ENCODE data around the gene CACNA1I.

Gene CACNA1I

DNA sequence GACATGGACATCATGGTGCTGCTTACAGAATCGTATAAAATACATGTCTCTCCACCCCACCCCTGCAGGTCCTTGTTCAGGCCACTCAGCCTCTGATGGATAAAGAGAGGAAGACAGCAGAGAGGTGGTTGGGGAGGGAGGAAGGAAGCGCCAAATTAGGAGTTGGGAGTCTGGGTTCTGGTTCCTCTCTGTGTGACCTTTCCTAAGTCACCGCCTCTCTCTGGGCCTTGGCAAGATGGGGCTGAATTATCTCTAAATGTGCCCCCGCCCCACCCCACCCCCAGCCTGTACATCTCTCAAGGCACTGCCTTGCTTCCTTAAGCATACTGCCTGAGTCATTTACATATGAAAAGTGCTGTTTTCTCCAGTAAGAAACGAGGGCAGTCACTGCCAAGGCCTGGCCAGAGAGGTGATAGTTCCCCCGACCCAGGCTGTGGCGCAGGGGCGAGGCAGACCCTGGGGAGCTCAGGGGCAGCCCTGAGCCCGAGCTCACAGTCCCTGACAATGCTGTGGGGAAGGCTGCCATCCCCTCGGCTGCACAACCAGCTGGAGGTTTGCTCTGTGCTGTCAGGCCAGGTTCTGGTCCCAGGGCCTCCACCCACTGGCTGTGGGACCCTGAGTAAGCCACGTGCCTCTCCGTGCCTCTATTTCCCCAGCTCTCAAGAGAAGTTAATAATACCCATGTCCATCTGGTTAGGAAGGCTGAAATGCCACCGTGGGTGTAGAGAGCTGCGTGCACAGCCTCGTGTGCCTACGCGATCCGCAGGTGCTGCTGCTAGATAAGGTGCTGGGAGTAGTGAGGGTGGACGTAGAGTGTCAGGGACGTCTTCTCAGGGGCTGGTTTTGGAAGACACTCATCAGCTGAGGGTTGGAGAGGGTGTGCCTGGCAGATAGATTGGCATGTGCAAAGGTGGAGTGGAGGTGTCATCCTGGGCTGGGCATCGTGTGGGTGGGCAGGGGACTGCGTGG, 55.3 kb downstream of the CACNA1I start:
- H3K27me3 ChIP-seq (ENCODE audit: insufficient read depth, low read length), result peaks cover 7% of the 10 kb centered on the region; the same call in 1 of the 2 replicates
- no peak overlapping the region for H3K27ac ChIP-seq (ENCODE audit: low read depth, low read length)
- H3K4me3 ChIP-seq (ENCODE audit: low read depth, low read length), result no peak overlapping the region
- no peak overlapping the region for H2AFZ ChIP-seq (ENCODE audit: low read length, unreplicated experiment)
- H3K36me3 ChIP-seq (ENCODE audit: insufficient read depth, low read length), result no peaks in the 10 kb centered on the region
- H3K4me1 ChIP-seq (ENCODE audit: control insufficient read depth, insufficient read depth, low read length, unreplicated experiment), result no peaks in the 10 kb centered on the region
- H3K79me2 ChIP-seq (ENCODE audit: control insufficient read depth, insufficient read depth, low read length, unreplicated experiment), result no peaks in the 10 kb centered on the region

DNA sequence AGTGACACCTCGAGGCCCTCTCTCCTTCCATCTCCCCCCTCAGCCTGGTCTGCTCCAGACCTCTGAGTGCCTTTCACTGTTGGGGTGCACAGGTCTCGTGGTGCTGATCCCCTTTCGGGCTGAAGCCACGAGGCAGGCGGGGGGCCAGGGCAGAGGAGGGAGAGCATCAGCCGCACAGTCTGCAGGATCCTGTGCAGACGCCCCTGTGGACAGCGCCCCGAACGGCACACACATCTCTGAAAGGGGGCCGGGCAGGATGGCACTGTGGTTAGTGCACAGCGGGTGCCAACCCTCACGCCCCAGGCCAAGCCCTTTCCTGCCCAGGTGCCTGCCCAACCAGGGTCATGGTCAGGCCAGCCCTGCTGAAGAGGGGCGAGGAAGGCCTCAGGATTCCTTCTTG, 56.7 kb downstream of the CACNA1I start:
- peaks cover 7% of the 10 kb centered on the region; the same call in 1 of the 2 replicates for H3K27me3 ChIP-seq (ENCODE audit: insufficient read depth, low read length)
- no peaks in the 10 kb centered on the region for H3K4me1 ChIP-seq (ENCODE audit: control insufficient read depth, insufficient read depth, low read length, unreplicated experiment)
- no peak overlapping the region for H3K4me3 ChIP-seq (ENCODE audit: low read depth, low read length)
- no peak overlapping the region for H2AFZ ChIP-seq (ENCODE audit: low read length, unreplicated experiment)
- H3K79me2 ChIP-seq (ENCODE audit: control insufficient read depth, insufficient read depth, low read length, unreplicated experiment), result no peaks in the 10 kb centered on the region
- no peak overlapping the region for H3K27ac ChIP-seq (ENCODE audit: low read depth, low read length)
- no peaks in the 10 kb centered on the region for H3K36me3 ChIP-seq (ENCODE audit: insufficient read depth, low read length)

DNA sequence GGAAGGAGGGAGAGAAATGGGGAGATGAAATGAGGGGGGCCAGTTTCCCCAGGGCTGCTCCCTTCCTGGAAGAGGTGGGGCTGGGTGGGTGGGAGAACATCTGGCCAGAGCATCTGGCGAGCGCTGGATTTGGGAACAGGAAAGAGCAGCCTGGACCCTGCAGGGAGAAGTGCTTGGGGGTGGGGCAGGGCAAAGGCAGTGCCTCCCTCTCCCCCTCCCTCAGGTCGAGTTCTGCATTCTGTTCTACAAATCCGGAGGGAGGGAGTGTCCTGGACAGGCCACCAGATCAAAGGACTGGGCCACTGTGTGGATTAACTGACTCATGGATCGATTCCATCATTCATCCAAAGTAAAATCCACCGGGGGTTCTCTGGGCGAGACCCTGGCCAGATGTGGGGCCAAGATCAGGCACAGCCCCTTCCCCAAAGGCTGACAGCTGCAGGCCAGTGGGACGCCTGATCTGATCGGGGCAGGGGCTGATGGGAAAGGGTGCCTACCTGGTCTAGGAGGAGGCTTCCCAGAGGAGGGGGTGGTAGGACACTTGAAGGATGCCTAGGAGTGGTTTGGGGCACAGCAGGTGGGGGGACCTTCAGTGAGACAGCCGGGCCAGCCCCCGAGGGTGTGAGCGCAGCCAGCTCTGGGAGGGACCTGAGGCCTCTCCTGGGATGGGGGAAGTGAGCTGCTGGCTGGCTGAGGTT, 57.5 kb downstream of the CACNA1I start:
- H3K79me2 ChIP-seq (ENCODE audit: control insufficient read depth, insufficient read depth, low read length, unreplicated experiment), result no peaks in the 10 kb centered on the region
- H3K27me3 ChIP-seq (ENCODE audit: insufficient read depth, low read length), result peaks cover 7% of the 10 kb centered on the region; the same call in 1 of the 2 replicates
- H3K4me3 ChIP-seq (ENCODE audit: low read depth, low read length), result no peak overlapping the region
- H3K4me1 ChIP-seq (ENCODE audit: control insufficient read depth, insufficient read depth, low read length, unreplicated experiment), result no peaks in the 10 kb centered on the region
- H3K36me3 ChIP-seq (ENCODE audit: insufficient read depth, low read length), result no peaks in the 10 kb centered on the region
- no peak overlapping the region for H3K27ac ChIP-seq (ENCODE audit: low read depth, low read length)
- no peak overlapping the region for H2AFZ ChIP-seq (ENCODE audit: low read length, unreplicated experiment)

DNA sequence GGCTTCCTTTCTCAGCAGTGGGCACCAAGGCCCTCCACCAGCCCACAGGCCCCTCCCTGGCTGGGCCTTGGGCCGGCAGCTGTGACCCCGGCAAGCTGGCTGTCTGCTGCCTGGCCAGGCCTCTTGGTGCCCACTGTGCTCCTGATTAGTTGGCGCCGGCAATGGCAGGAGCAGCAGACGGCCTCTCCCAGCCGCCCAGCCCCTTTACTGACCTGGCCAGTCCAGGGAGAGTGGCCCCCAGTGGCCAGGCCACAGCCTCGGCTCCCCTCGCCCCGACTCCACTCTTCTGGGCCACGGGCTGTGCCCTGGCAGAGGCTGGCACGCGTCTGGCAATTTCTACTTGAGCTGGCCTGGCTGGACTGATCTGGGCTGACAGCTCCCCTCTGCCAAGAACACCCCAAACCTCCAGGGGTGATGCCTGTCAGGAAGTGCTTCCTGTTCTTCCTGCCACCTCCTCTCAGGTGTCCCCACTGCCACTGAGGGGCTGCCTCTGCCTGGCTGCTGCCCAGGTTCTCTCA, 58.1 kb downstream of the CACNA1I start:
- no peaks in the 10 kb centered on the region for H3K36me3 ChIP-seq (ENCODE audit: insufficient read depth, low read length)
- no peaks in the 10 kb centered on the region for H3K79me2 ChIP-seq (ENCODE audit: control insufficient read depth, insufficient read depth, low read length, unreplicated experiment)
- H3K4me3 ChIP-seq (ENCODE audit: low read depth, low read length), result no peak overlapping the region
- no peak overlapping the region for H3K27ac ChIP-seq (ENCODE audit: low read depth, low read length)
- 0 out of 2 replicates have a peak, but pooled peaks cover 3% of the 10 kb centered on the region for H3K27me3 ChIP-seq (ENCODE audit: insufficient read depth, low read length)
- no peaks in the 10 kb centered on the region for H3K4me1 ChIP-seq (ENCODE audit: control insufficient read depth, insufficient read depth, low read length, unreplicated experiment)
- no peak overlapping the region for H2AFZ ChIP-seq (ENCODE audit: low read length, unreplicated experiment)

DNA sequence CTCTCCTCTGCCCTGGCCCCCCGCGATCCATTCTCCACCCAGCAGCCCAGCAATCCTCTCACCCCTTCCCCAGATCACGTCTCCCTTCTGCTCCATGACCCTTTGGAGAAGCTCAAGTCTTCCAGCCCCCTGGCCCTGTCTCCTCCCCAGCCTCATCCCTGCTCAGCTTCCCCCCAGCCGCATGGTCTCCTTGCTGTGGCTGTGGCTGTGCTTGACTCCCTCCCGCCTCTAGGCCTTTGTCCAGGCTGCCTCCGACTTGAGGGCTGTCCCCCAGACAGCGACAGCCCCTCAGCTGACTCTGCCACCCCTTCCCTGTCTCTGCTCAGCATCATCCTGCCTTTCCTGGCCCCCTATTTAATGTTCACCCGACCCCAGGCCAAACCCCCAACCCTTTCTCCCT, 59.3 kb downstream of the CACNA1I start:
- Histone ChIP-seq H3K4me3 (ENCODE audit: low read depth, low read length) (no peak overlapping the region), H3K36me3 (ENCODE audit: insufficient read depth, low read length) (no peaks in the 10 kb centered on the region), H3K27ac (ENCODE audit: low read depth, low read length) (no peak overlapping the region), H2AFZ (ENCODE audit: low read length, unreplicated experiment) (no peak overlapping the region), H3K4me1 (ENCODE audit: control insufficient read depth, insufficient read depth, low read length, unreplicated experiment) (no peaks in the 10 kb centered on the region), H3K79me2 (ENCODE audit: control insufficient read depth, insufficient read depth, low read length, unreplicated experiment) (no peaks in the 10 kb centered on the region), H3K27me3 (ENCODE audit: insufficient read depth, low read length) (no peaks in the 10 kb centered on the region)

DNA sequence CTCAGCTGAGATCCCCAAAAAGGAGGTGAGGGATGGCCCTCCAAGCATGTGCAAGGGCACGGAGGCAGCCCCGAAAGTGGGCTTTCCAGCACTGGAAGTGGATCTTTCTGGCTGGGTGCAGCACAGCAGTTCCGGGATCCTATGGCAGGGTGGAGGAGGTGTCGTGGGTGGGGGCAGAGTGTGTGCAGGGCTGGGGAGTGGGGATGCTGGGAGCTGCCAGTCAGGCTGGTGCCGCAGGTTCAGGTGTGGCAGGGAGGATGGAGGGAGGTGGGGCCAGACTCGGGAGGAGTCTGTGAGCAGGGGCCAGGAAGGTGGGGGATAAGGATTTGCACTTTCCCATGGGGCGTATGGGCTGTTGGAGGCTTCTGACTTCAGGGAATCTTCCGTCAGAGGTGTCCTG, 60.2 kb downstream of the CACNA1I start:
- Histone ChIP-seq H3K27me3 (ENCODE audit: insufficient read depth, low read length) (no peaks in the 10 kb centered on the region), H2AFZ (ENCODE audit: low read length, unreplicated experiment) (no peak overlapping the region), H3K36me3 (ENCODE audit: insufficient read depth, low read length) (no peaks in the 10 kb centered on the region), H3K4me1 (ENCODE audit: control insufficient read depth, insufficient read depth, low read length, unreplicated experiment) (peaks cover 6% of the 10 kb centered on the region), H3K27ac (ENCODE audit: low read depth, low read length) (no peak overlapping the region), H3K4me3 (ENCODE audit: low read depth, low read length) (no peak overlapping the region), H3K79me2 (ENCODE audit: control insufficient read depth, insufficient read depth, low read length, unreplicated experiment) (no peaks in the 10 kb centered on the region)

DNA sequence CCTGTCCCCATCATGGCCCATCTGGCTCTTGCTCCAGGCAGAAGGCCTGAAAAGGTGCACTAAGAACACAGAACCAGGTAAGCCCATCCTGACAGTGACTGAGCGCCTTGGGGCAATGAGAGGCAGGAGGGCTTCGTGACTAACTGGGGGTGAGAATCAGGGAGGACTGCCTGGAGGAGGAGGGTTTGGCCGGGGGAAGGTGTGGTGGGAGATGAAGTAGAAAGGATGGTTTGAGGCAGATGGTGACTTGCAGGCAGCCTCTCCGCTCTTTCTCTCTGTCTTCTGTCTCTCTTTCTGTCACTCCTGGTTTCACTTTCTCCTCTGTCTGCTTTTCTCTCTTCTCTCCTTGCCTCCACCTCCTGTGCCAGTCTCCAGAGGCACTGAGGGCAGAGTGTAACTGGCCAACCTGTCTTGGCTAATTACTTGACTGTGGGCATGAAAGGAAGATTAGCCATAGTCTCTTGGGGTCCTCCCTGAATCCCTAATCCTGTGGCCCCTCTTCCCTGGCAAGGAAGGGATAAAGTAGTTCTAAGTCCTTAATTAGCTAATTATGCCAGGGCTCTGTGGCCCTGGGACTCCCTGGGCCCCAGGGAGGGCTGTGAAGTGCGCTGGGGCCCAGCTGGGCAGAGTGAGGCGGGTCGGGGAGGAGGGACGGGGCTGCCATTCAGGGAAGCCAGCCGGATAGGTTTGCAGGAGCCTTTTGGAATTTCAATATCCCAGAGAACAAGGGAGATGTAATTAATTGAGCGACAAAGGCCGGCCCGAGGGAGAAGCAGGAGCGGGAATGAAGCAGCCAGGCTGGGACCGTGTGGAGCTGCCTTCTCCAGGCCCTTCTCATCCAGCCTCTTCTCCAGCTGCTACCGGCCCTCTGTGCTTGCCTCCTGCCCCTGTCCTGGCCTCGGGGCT, 61.1 kb downstream of the CACNA1I start:
- no peaks in the 10 kb centered on the region for H3K27me3 ChIP-seq (ENCODE audit: insufficient read depth, low read length)
- H2AFZ ChIP-seq (ENCODE audit: low read length, unreplicated experiment), result no peak overlapping the region
- H3K4me3 ChIP-seq (ENCODE audit: low read depth, low read length), result no peak overlapping the region
- H3K4me1 ChIP-seq (ENCODE audit: control insufficient read depth, insufficient read depth, low read length, unreplicated experiment), result peaks cover 6% of the 10 kb centered on the region
- no peaks in the 10 kb centered on the region for H3K79me2 ChIP-seq (ENCODE audit: control insufficient read depth, insufficient read depth, low read length, unreplicated experiment)
- no peaks in the 10 kb centered on the region for H3K36me3 ChIP-seq (ENCODE audit: insufficient read depth, low read length)
- no peak overlapping the region for H3K27ac ChIP-seq (ENCODE audit: low read depth, low read length)

DNA sequence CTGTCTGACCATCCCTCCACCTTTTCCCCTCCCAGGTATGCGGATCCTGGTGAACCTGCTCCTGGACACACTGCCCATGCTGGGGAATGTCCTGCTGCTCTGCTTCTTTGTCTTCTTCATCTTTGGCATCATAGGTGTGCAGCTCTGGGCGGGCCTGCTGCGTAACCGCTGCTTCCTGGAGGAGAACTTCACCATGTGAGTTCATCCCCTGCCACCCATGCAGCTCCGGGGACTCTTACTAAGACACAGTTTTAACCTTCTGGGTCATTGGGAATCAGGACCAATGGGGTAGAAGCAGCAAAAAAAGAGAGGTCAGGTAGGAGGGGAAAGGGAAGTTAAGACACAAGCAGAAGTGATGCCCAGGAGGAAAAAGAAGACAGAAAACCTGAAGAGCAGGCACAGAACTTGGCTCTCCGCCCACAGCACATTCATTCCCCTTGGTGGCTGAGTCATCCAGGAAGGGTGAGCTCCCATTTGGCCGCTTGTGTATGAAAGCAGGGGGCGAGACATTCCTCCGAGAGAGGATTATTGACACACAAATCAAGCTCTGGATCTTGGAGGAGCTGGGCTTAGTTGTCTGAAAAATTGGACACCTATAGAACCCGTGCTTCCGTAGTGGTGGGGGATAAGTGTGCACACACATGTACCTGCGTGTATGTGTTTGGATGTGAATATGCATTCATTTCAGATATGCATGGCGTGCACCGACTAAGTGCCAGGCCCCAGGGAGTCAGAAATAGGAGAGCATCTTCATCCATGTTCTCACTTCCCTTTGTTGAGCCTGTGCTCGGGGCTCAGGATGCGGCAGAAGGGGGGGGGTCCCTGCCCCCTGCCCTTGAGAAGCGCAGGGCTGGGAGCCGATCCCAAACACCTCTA, 64.2 kb downstream of the CACNA1I start:
- Histone ChIP-seq H3K4me1 (ENCODE audit: control insufficient read depth, insufficient read depth, low read length, unreplicated experiment) (peaks cover 6% of the 10 kb centered on the region), H3K36me3 (ENCODE audit: insufficient read depth, low read length) (no peaks in the 10 kb centered on the region), H3K27ac (ENCODE audit: low read depth, low read length) (no peak overlapping the region), H2AFZ (ENCODE audit: low read length, unreplicated experiment) (no peak overlapping the region), H3K27me3 (ENCODE audit: insufficient read depth, low read length) (no peaks in the 10 kb centered on the region), H3K79me2 (ENCODE audit: control insufficient read depth, insufficient read depth, low read length, unreplicated experiment) (no peaks in the 10 kb centered on the region), H3K4me3 (ENCODE audit: low read depth, low read length) (no peak overlapping the region)

DNA sequence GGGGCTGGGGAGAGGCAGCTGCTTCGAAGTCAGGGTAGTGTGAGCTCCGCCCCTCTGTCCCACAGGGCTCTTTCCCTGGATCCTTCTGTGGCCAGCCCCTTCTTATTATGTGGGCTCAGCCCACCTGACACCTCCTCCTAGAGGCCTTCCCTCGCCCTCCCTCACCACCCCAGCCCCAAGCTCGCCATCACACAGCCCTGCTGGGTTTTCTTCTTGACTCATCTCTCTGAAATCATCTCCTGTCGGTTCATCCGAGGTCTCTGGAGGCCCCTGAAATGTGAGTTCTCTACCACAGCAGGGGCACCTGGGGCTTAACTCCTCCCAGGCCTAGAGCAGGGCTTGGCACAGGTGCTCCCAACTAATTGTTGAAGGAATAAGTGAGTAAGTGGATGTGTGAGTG, 65.2 kb downstream of the CACNA1I start:
- Histone ChIP-seq H3K27ac (ENCODE audit: low read depth, low read length) (no peak overlapping the region), H3K4me3 (ENCODE audit: low read depth, low read length) (no peak overlapping the region), H3K79me2 (ENCODE audit: control insufficient read depth, insufficient read depth, low read length, unreplicated experiment) (no peaks in the 10 kb centered on the region)

More for the DNA sequence above, 65.2 kb downstream of the CACNA1I start:
- Histone ChIP-seq H3K4me1 (ENCODE audit: control insufficient read depth, insufficient read depth, low read length, unreplicated experiment) (peaks cover 6% of the 10 kb centered on the region), H3K36me3 (ENCODE audit: insufficient read depth, low read length) (no peaks in the 10 kb centered on the region), H2AFZ (ENCODE audit: low read length, unreplicated experiment) (no peak overlapping the region), H3K27me3 (ENCODE audit: insufficient read depth, low read length) (no peaks in the 10 kb centered on the region)
